C1 segment of cervical spinal cord (tissue), 14 donors: ENCODE data around the gene PCED1B.

Source experiments
- DNase-seq, 14 donors: peaks; one replicate each; lab custom pipeline; 2025; lab: John Stamatoyannopoulos, UW

Gene PCED1B

GRCh38 chr12:47120736-47121135, 41.3 kb downstream of the PCED1B start:
- DNase-seq = no peak

DNA sequence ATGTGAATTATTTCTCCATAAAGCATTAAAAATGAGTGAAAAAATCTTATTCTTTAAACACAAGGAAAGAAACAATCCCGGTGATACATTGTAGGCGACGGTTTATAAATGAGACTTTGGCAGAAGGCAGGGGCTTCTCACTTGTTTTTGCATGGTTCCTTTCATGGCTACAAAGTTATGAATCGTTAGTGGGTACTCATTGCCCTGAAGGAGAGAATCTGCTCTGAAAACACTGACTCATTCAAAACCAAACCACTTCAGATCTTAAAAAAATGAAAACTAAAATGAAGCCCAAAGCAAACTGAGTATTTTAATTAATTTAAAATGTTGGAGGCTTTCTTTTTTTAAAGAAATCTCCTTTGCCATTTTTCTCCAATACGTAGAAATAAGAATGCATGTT, 41.7 kb downstream of the PCED1B start:
- DNase-seq = no peak

GRCh38 chr12:47122602-47123001, 43.2 kb downstream of the PCED1B start:
- DNase-seq = no peak

DNA sequence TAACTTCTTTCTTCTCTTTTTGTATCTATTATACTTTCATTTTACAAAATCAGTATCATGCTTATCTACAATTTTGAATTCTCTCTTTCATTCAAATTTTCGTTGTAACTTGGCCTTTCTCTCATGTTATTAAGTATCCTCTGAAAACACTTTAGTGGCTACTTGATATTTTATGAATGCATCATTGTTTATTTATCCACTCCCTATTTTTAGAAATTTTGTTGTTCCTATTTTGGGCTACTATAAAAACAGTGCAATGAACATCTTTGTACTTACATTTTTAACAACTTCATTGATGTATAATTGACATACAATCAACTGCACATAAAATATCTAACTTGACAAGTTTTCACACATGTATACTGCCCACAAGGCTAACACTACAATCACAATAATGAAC, 44.3 kb downstream of the PCED1B start:
- no peak for DNase-seq

- no peak for DNase-seq
Measured at GRCh38 chr12:47124451-47124850, 45.0 kb downstream of the PCED1B start.

- DNase-seq = no peak
Measured at GRCh38 chr12:47126246-47126645, 46.8 kb downstream of the PCED1B start.

- DNase-seq = no peak
Measured at GRCh38 chr12:47131011-47131410, 51.6 kb downstream of the PCED1B start.

GRCh38 chr12:47134005-47134404, 54.6 kb downstream of the PCED1B start:
- DNase-seq = no peak

DNA sequence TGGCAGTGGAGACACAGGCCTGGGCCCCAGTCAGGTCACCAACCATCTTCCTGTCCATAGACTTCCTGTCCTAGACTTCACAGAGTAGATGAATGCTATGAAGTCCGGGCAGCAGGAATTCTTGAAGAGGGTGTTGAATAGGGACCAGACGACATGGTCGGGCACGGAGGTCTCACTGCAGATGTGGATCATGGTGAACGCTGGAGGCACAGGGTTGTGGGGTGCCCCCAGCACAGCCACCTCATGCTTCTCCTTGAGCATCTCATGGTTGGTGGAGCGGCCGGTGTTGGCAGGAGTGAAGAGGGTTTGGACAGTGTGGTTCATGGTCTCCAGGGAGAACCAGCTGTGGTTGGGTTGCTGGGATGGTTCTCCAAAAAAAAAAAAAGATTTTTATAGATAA, 56.2 kb downstream of the PCED1B start:
- DNase-seq = no peak

GRCh38 chr12:47139000-47139681, 59.7 kb downstream of the PCED1B start:
- DNase-seq = no peak

DNA sequence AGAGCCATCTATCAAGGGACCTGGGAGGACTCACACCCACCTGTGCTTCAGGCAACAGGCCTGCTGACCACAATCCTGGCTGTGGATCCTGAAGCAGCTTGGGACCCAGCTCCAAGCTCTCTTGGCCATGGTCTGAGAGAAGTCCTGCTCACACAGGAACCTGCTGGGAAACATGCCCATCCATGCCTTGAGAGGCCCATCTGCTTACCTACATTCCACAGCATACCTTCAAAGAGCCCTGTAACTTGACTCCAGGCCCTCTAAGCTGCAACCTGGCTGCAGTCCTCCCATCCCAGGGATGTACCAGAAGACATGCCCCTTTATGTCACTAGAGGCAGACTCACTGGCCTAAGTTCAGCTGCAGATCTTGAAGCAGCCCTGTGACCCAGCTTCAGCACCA, 62.0 kb downstream of the PCED1B start:
- DNase-seq = no peak

GRCh38 chr12:47144769-47145168, 65.3 kb downstream of the PCED1B start:
- no peak for DNase-seq

DNA sequence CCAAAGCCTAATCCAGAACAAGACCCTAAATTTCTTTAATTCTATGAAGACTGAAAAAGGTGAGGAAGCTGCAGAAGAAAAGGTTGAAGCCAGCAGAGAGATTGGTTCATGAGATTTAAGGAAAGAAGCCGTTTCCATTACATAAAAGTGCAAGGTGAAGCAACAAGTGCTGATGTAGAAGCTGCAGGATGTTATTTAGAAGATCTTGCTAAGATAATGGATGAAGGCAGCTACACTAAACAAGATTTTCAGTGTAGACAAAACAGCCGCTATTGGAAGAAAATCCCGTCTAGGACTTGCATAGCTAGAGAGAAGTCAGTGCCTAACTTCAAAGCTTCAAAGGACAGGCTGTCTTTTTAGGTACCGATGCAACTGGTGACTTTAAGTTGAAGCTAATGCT, 65.8 kb downstream of the PCED1B start:
- no peak for DNase-seq

GRCh38 chr12:47147739-47148138, 68.3 kb downstream of the PCED1B start:
- no peak for DNase-seq

DNA sequence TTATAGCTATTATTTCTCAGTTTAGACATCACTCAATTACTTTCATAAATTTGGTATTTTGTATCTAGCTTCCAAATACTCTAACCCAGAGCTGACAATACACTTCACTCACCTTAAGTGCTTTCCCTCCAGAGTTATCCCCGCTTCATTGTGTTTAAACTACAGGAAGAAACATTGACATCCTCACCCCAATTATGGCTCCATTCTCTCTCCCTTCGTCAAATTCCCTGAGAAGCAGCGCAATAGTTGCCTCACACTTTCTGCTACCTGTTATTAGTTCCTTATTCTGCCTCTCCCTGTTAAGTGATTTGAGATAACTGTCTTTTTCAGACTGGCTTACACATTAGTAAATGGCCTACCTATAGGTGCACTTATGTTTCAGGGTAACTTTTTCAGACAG, 69.7 kb downstream of the PCED1B start:
- DNase-seq = no peak

GRCh38 chr12:47152095-47152494, 72.7 kb downstream of the PCED1B start:
- no peak for DNase-seq

- no peak for DNase-seq
Measured at GRCh38 chr12:47155457-47156166, 76.2 kb downstream of the PCED1B start.

DNA sequence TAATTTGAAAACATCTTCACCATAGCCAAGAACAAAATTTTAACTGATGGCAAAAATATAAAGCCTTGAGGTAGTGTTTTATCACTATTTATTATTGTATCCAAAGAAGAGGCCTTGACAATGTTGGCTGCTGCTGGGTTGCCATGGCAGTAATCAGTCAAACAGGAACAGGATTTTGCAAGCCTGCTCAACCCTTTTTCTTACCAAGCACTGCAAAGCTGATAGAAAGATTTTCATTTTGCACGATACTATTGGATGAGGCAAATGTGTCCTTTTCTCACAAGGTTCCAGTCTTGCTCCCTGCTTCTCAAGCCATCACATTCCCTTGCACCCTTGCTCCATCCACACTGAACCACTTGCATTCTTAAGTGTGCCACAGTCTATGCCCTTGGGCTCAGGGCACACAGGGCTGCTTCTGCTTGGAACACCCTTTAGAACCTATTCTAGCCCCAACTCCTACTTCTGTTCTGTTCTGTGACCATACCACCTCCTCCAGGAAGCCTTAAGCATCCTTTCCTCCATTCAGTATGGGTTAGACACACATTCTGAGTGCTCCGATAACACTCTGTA, 76.8 kb downstream of the PCED1B start:
- no peak for DNase-seq

GRCh38 chr12:47158792-47159191, 79.4 kb downstream of the PCED1B start:
- no peak for DNase-seq

- DNase-seq = no peak
Measured at GRCh38 chr12:47159348-47159747, 79.9 kb downstream of the PCED1B start.

DNA sequence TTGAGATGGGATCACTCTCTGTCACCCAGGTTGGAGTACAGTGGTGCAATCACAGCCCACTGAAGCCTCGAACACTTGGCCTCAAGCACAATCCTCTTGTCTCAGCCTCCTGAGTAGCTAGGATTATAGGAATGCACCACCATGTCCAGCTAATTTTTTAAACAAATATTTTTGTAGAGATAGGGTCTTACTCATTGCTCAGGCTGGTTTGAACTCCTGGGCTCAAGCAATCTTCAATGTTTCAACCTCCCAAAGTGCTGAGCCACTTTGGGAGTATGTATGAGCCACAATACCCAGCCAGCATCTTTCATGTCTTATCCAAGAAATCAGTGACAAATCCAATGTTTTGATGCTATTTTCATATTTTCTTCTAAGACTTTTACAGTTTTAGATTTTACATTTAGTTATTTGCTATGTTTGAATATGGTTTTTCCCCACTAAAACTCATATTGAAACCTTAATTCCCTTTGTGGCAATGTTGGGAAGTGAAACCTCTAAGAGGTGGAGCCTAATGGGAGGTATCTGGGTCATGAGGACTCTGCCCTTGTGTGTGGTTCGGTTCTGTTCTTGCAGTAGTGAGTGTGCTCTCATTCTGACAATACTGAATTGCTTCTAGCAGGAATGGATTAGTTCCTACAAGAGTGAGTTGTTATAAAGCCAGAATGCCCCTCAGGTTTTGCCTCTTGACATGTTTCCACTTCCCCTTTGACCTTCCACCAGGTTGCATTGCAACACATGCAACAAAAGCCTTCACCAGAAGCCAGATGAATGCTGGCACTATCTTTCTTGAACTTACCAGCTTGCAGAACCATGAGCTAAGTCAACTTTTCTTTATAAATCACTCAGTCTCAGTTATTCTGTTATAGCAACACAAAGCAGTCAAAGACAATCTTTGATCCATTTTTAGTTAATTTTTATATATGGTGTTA, 81.2 kb downstream of the PCED1B start:
- no peak for DNase-seq

- DNase-seq = no peak
Measured at GRCh38 chr12:47164116-47164515, 84.7 kb downstream of the PCED1B start.
